ENCODE data around the gene RASA3. TPM values are rescaled to one million over a fixed set of nuclear protein-coding genes. Genes with fewer than 3 reads are reported as not detected.

The RASA3 gene
- total RNA-seq, 1 experiment from 2014 or later, result 0.56 TPM

- no peaks in the 10 kb centered on the region for H3K4me1 ChIP-seq (ENCODE audit: low read length)
- H3K9me2 ChIP-seq (replicated peaks; ENCODE audit: insufficient read depth, low read length), result no peaks in the 10 kb centered on the region
- H3K27ac ChIP-seq (ENCODE audit: low read length), result no peak overlapping the region
- H4K20me1 ChIP-seq (ENCODE audit: insufficient read depth, low read depth, low read length), result no peaks in the 10 kb centered on the region
- no peaks in the 10 kb centered on the region for H3K9me3 ChIP-seq (ENCODE audit: low read length)
- H3K36me3 ChIP-seq (ENCODE audit: insufficient read depth, low read length), result no peaks in the 10 kb centered on the region
- H3K79me2 ChIP-seq (ENCODE audit: low read length), result no peaks in the 10 kb centered on the region
- no peaks in the 10 kb centered on the region for H3K27me3 ChIP-seq (ENCODE audit: low read length)
- H3K4me2 ChIP-seq (ENCODE audit: low read depth, low read length, poor library complexity, severe bottlenecking), result no peak overlapping the region
- H2AFZ ChIP-seq (ENCODE audit: low read length), result no peak overlapping the region
- no peak overlapping the region for H3K9ac ChIP-seq (ENCODE audit: low read length)
- DNase-seq, result no peak
- H3K4me3 ChIP-seq (ENCODE audit: low read length), result no peak overlapping the region
Measured at GRCh38 chr13:114097893-114098688, 34.3 kb downstream of the RASA3 start.

GRCh38 chr13:114097212-114097892 lies 35.1 kb downstream of the RASA3 start:
- no peak for DNase-seq
- no peaks in the 10 kb centered on the region for H3K4me1 ChIP-seq (ENCODE audit: low read length)
- no peaks in the 10 kb centered on the region for H3K9me3 ChIP-seq (ENCODE audit: low read length)
- H3K4me2 ChIP-seq (ENCODE audit: low read depth, low read length, poor library complexity, severe bottlenecking), result no peak overlapping the region
- no peaks in the 10 kb centered on the region for H3K36me3 ChIP-seq (ENCODE audit: insufficient read depth, low read length)
- H3K27me3 ChIP-seq (ENCODE audit: low read length), result no peaks in the 10 kb centered on the region
- no peaks in the 10 kb centered on the region for H4K20me1 ChIP-seq (ENCODE audit: insufficient read depth, low read depth, low read length)
- no peak overlapping the region for H3K27ac ChIP-seq (ENCODE audit: low read length)
- H3K9ac ChIP-seq (ENCODE audit: low read length), result no peak overlapping the region
- H2AFZ ChIP-seq (ENCODE audit: low read length), result no peak overlapping the region
- no peaks in the 10 kb centered on the region for H3K79me2 ChIP-seq (ENCODE audit: low read length)
- no peak overlapping the region for H3K4me3 ChIP-seq (ENCODE audit: low read length)
- no peaks in the 10 kb centered on the region for H3K9me2 ChIP-seq (replicated peaks; ENCODE audit: insufficient read depth, low read length)

- no peaks in the 10 kb centered on the region for H3K36me3 ChIP-seq (ENCODE audit: insufficient read depth, low read length)
- H3K27me3 ChIP-seq (ENCODE audit: low read length), result no peaks in the 10 kb centered on the region
- no peak overlapping the region for H3K27ac ChIP-seq (ENCODE audit: low read length)
- no peak overlapping the region for H3K4me2 ChIP-seq (ENCODE audit: low read depth, low read length, poor library complexity, severe bottlenecking)
- H3K79me2 ChIP-seq (ENCODE audit: low read length), result no peaks in the 10 kb centered on the region
- H3K9me3 ChIP-seq (ENCODE audit: low read length), result no peaks in the 10 kb centered on the region
- H4K20me1 ChIP-seq (ENCODE audit: insufficient read depth, low read depth, low read length), result no peaks in the 10 kb centered on the region
- no peaks in the 10 kb centered on the region for H3K9me2 ChIP-seq (replicated peaks; ENCODE audit: insufficient read depth, low read length)
- H3K4me3 ChIP-seq (ENCODE audit: low read length), result no peak overlapping the region
- no peaks in the 10 kb centered on the region for H3K4me1 ChIP-seq (ENCODE audit: low read length)
- no peak overlapping the region for H3K9ac ChIP-seq (ENCODE audit: low read length)
- DNase-seq, result no peak
- H2AFZ ChIP-seq (ENCODE audit: low read length), result no peak overlapping the region
Measured at GRCh38 chr13:114096811-114097211, 35.6 kb downstream of the RASA3 start.

- Histone ChIP-seq H3K4me1 (ENCODE audit: low read length) (no peaks in the 10 kb centered on the region), H4K20me1 (ENCODE audit: insufficient read depth, low read depth, low read length) (no peaks in the 10 kb centered on the region), H3K27me3 (ENCODE audit: low read length) (no peaks in the 10 kb centered on the region), H3K27ac (ENCODE audit: low read length) (no peak overlapping the region), H3K9me3 (ENCODE audit: low read length) (peaks cover 5% of the 10 kb centered on the region; the same call in 1 of the 2 replicates), H3K4me2 (ENCODE audit: low read depth, low read length, poor library complexity, severe bottlenecking) (no peak overlapping the region), H3K9me2 (replicated peaks; ENCODE audit: insufficient read depth, low read length) (no peaks in the 10 kb centered on the region), H3K36me3 (ENCODE audit: insufficient read depth, low read length) (no peaks in the 10 kb centered on the region), H3K9ac (ENCODE audit: low read length) (no peak overlapping the region), H3K4me3 (ENCODE audit: low read length) (no peak overlapping the region), H3K79me2 (ENCODE audit: low read length) (no peaks in the 10 kb centered on the region), H2AFZ (ENCODE audit: low read length) (no peak overlapping the region)
- no peak for DNase-seq
Measured at GRCh38 chr13:114096031-114096485, 36.4 kb downstream of the RASA3 start.

GRCh38 chr13:114095486-114095885 lies 36.9 kb downstream of the RASA3 start:
- no peak overlapping the region for H2AFZ ChIP-seq (ENCODE audit: low read length)
- no peaks in the 10 kb centered on the region for H3K4me1 ChIP-seq (ENCODE audit: low read length)
- H3K9me3 ChIP-seq (ENCODE audit: low read length), result peaks cover 6% of the 10 kb centered on the region; the same call in 1 of the 2 replicates
- no peaks in the 10 kb centered on the region for H3K9me2 ChIP-seq (replicated peaks; ENCODE audit: insufficient read depth, low read length)
- H3K27ac ChIP-seq (ENCODE audit: low read length), result no peak overlapping the region
- no peaks in the 10 kb centered on the region for H4K20me1 ChIP-seq (ENCODE audit: insufficient read depth, low read depth, low read length)
- no peak overlapping the region for H3K9ac ChIP-seq (ENCODE audit: low read length)
- no peaks in the 10 kb centered on the region for H3K27me3 ChIP-seq (ENCODE audit: low read length)
- H3K36me3 ChIP-seq (ENCODE audit: insufficient read depth, low read length), result no peaks in the 10 kb centered on the region
- DNase-seq, result no peak
- H3K4me2 ChIP-seq (ENCODE audit: low read depth, low read length, poor library complexity, severe bottlenecking), result no peak overlapping the region
- H3K4me3 ChIP-seq (ENCODE audit: low read length), result no peak overlapping the region
- H3K79me2 ChIP-seq (ENCODE audit: low read length), result no peaks in the 10 kb centered on the region

GRCh38 chr13:114093118-114093517 lies 39.3 kb downstream of the RASA3 start:
- Histone ChIP-seq H3K27ac (ENCODE audit: low read length) (no peak overlapping the region), H4K20me1 (ENCODE audit: insufficient read depth, low read depth, low read length) (no peaks in the 10 kb centered on the region), H3K79me2 (ENCODE audit: low read length) (no peaks in the 10 kb centered on the region)

DNA sequence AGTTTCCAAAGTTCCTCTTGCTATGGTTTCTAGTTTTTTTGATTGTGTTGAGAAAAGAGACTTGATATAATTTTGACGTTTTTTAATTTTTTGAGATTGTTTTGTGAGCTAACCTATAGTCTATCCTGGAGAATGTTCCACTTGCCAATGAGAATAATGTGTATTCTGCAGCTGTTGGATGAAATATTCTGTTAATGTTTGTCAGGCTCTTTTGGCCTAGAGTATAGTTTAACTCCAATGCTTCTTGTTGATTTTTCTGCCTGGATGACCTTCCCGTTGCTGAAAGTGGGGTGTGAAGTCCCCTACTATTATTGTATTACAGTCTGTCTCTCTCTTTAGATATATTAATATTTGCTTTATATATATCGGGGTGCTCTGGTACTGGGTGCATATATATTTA lies 40.0 kb downstream of the RASA3 start:
- H4K20me1 ChIP-seq (ENCODE audit: insufficient read depth, low read depth, low read length), result no peaks in the 10 kb centered on the region

More at GRCh38 chr13:114093118-114093517, 39.3 kb downstream of the RASA3 start:
- Histone ChIP-seq H3K4me1 (ENCODE audit: low read length) (no peaks in the 10 kb centered on the region), H3K9me2 (replicated peaks; ENCODE audit: insufficient read depth, low read length) (no peaks in the 10 kb centered on the region), H3K27me3 (ENCODE audit: low read length) (no peaks in the 10 kb centered on the region), H3K9ac (ENCODE audit: low read length) (no peak overlapping the region), H3K4me2 (ENCODE audit: low read depth, low read length, poor library complexity, severe bottlenecking) (no peak overlapping the region), H3K36me3 (ENCODE audit: insufficient read depth, low read length) (no peaks in the 10 kb centered on the region), H2AFZ (ENCODE audit: low read length) (no peak overlapping the region), H3K4me3 (ENCODE audit: low read length) (no peak overlapping the region), H3K9me3 (ENCODE audit: low read length) (peaks cover 6% of the 10 kb centered on the region; the same call in 1 of the 2 replicates)
- no peak for DNase-seq

GRCh38 chr13:114090476-114090875 lies 41.9 kb downstream of the RASA3 start:
- Histone ChIP-seq H3K9me2 (replicated peaks; ENCODE audit: insufficient read depth, low read length) (no peaks in the 10 kb centered on the region), H3K36me3 (ENCODE audit: insufficient read depth, low read length) (no peaks in the 10 kb centered on the region), H3K9ac (ENCODE audit: low read length) (no peak overlapping the region), H4K20me1 (ENCODE audit: insufficient read depth, low read depth, low read length) (no peaks in the 10 kb centered on the region), H3K27ac (ENCODE audit: low read length) (no peak overlapping the region), H3K4me1 (ENCODE audit: low read length) (no peaks in the 10 kb centered on the region), H3K9me3 (ENCODE audit: low read length) (peaks cover 6% of the 10 kb centered on the region; the same call in 1 of the 2 replicates), H3K79me2 (ENCODE audit: low read length) (no peaks in the 10 kb centered on the region), H3K4me2 (ENCODE audit: low read depth, low read length, poor library complexity, severe bottlenecking) (no peak overlapping the region), H3K4me3 (ENCODE audit: low read length) (no peak overlapping the region), H2AFZ (ENCODE audit: low read length) (no peak overlapping the region), H3K27me3 (ENCODE audit: low read length) (no peaks in the 10 kb centered on the region)
- DNase-seq, result no peak

More for the DNA sequence above, 40.0 kb downstream of the RASA3 start:
- H3K4me3 ChIP-seq (ENCODE audit: low read length), result no peak overlapping the region
- H3K9ac ChIP-seq (ENCODE audit: low read length), result no peak overlapping the region
- no peaks in the 10 kb centered on the region for H3K79me2 ChIP-seq (ENCODE audit: low read length)
- H3K36me3 ChIP-seq (ENCODE audit: insufficient read depth, low read length), result no peaks in the 10 kb centered on the region
- no peak for DNase-seq
- H2AFZ ChIP-seq (ENCODE audit: low read length), result no peak overlapping the region
- no peaks in the 10 kb centered on the region for H3K4me1 ChIP-seq (ENCODE audit: low read length)
- H3K9me3 ChIP-seq (ENCODE audit: low read length), result peaks cover 6% of the 10 kb centered on the region; the same call in 1 of the 2 replicates
- H3K27me3 ChIP-seq (ENCODE audit: low read length), result no peaks in the 10 kb centered on the region
- no peak overlapping the region for H3K4me2 ChIP-seq (ENCODE audit: low read depth, low read length, poor library complexity, severe bottlenecking)
- H3K9me2 ChIP-seq (replicated peaks; ENCODE audit: insufficient read depth, low read length), result no peaks in the 10 kb centered on the region
- H3K27ac ChIP-seq (ENCODE audit: low read length), result no peak overlapping the region
